Nephron (organoid): Measurements from ENCODE around the gene RAI14.
A peak's percentile ranks its signal among the peaks of the same experiment; 100 is the strongest.

Source experiments
- H3K27ac Mint-ChIP-seq, 3 experiments: 2 replicates each; pipeline ENCODE4 v1.8.0; 2020; ENCODE audit warnings: mixed read lengths in 3 of 3, mild to moderate bottlenecking in 2 of 3, moderate library complexity in 1 of 3
- H3K27me3 Mint-ChIP-seq: 2 replicates; pipeline ENCODE4 v1.8.0; 2021; ENCODE audit warnings: low read depth, mild to moderate bottlenecking, moderate library complexity, mixed read lengths
- H3K36me3 Mint-ChIP-seq: 2 replicates; pipeline ENCODE4 v1.8.0; 2020; ENCODE audit warnings: low read depth, mixed read lengths
- H3K4me1 Mint-ChIP-seq: 2 replicates; pipeline ENCODE4 v1.8.0; 2020; ENCODE audit warnings: mixed read lengths
- H3K4me3 Mint-ChIP-seq, 3 experiments: 2 replicates each; pipeline ENCODE4 v1.8.0; 2020; ENCODE audit warnings: mild to moderate bottlenecking in 3 of 3, mixed read lengths in 3 of 3, moderate library complexity in 2 of 3
- H3K9me3 Mint-ChIP-seq: 2 replicates; pipeline ENCODE4 v1.8.0; 2020; ENCODE audit warnings: mixed read lengths
- TF ChIP-seq, protein P1 (sequence below), 3 experiments: fragments of 200-600 bp; sonication (generic); IDR thresholded peaks; one replicate each; pipeline ENCODE4 v1.5.0; 2021; ENCODE audit warnings: antibody characterized with exemption in 3 of 3; ENCODE audit not compliant: unreplicated experiment in 3 of 3

Gene RAI14

GRCh38 chr5:34648840-34649158 is 7.3 kb upstream of the RAI14 start:
- H3K36me3 Mint-ChIP-seq = no peaks in the 10 kb centered on the region
- H3K27me3 Mint-ChIP-seq = no peaks in the 10 kb centered on the region
- no peak overlapping the region for H3K27ac Mint-ChIP-seq
- TF ChIP-seq, protein P1, sequence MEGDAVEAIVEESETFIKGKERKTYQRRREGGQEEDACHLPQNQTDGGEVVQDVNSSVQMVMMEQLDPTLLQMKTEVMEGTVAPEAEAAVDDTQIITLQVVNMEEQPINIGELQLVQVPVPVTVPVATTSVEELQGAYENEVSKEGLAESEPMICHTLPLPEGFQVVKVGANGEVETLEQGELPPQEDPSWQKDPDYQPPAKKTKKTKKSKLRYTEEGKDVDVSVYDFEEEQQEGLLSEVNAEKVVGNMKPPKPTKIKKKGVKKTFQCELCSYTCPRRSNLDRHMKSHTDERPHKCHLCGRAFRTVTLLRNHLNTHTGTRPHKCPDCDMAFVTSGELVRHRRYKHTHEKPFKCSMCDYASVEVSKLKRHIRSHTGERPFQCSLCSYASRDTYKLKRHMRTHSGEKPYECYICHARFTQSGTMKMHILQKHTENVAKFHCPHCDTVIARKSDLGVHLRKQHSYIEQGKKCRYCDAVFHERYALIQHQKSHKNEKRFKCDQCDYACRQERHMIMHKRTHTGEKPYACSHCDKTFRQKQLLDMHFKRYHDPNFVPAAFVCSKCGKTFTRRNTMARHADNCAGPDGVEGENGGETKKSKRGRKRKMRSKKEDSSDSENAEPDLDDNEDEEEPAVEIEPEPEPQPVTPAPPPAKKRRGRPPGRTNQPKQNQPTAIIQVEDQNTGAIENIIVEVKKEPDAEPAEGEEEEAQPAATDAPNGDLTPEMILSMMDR (IDR thresholded peaks at IDR 0.05; ENCODE audit: unreplicated experiment in 3 of 3) = no peak
- H3K9me3 Mint-ChIP-seq = peaks cover 14% of the 10 kb centered on the region
- no peak overlapping the region for H3K4me3 Mint-ChIP-seq
- H3K4me1 Mint-ChIP-seq = peaks cover 16% of the 10 kb centered on the region

GRCh38 chr5:34651791-34652190 is 4.3 kb upstream of the RAI14 start:
- Mint-ChIP-seq H3K36me3 (no peaks in the 10 kb centered on the region), H3K27ac (no peak overlapping the region), H3K27me3 (no peaks in the 10 kb centered on the region), H3K9me3 (peaks cover 8% of the 10 kb centered on the region), H3K4me1 (peaks cover 27% of the 10 kb centered on the region), H3K4me3 (no peak overlapping the region)
- TF ChIP-seq, protein P1 (IDR thresholded peaks at IDR 0.05; ENCODE audit: unreplicated experiment in 3 of 3) = no peak

DNA sequence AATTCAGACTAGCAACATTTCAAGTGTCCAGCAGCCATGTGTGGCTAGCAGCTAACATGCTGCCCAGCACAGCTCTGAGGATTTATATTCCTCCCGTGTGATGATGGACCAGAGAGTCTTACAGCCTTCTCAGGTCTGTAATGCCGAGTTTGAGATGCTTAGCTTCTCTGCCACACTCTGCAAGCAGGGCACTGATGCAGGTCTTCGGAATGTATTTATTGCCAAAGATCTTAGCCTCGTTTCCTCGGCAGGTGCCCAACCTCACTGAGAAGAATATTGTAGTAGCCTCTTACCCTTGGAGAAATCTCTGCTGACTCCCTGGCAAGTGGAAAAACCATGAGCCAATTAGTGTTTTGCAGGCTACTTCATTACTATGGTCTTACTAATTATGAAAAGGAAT is 3.7 kb upstream of the RAI14 start:
- TF ChIP-seq, protein P1 (IDR thresholded peaks at IDR 0.05; ENCODE audit: unreplicated experiment in 3 of 3) = no peak
- peaks cover 5% of the 10 kb centered on the region for H3K9me3 Mint-ChIP-seq
- H3K36me3 Mint-ChIP-seq = no peaks in the 10 kb centered on the region

GRCh38 chr5:34652914-34653313 is 3.2 kb upstream of the RAI14 start:
- Mint-ChIP-seq H3K9me3 (peaks cover 5% of the 10 kb centered on the region), H3K27ac (peak overlapping the region in 1 of 3 experiments; percentile 3), H3K4me3 (no peak overlapping the region), H3K27me3 (no peaks in the 10 kb centered on the region), H3K36me3 (no peaks in the 10 kb centered on the region), H3K4me1 (peaks cover 33% of the 10 kb centered on the region)
- TF ChIP-seq, protein P1 (IDR thresholded peaks at IDR 0.05; ENCODE audit: unreplicated experiment in 3 of 3) = no peak

More for the DNA sequence above, 3.7 kb upstream of the RAI14 start:
- H3K4me3 Mint-ChIP-seq = no peak overlapping the region
- H3K27me3 Mint-ChIP-seq = no peaks in the 10 kb centered on the region
- peaks cover 29% of the 10 kb centered on the region for H3K4me1 Mint-ChIP-seq
- H3K27ac Mint-ChIP-seq = peak overlapping the region in 1 of 3 experiments; percentile 3

- TF ChIP-seq, protein P1 (IDR thresholded peaks at IDR 0.05; ENCODE audit: unreplicated experiment in 3 of 3) = no peak
- peak overlapping the region in 2 of 3 experiments; percentile 7 to 54 for H3K4me3 Mint-ChIP-seq
- peaks cover 2% of the 10 kb centered on the region for H3K9me3 Mint-ChIP-seq
- peaks cover 32% of the 10 kb centered on the region for H3K4me1 Mint-ChIP-seq
- H3K27ac Mint-ChIP-seq = no peak overlapping the region
- no peaks in the 10 kb centered on the region for H3K27me3 Mint-ChIP-seq
- no peaks in the 10 kb centered on the region for H3K36me3 Mint-ChIP-seq
These were observed 2.4 kb upstream of the RAI14 start for GRCh38 chr5:34653708-34654107.

GRCh38 chr5:34655354-34655991 is 655 bp upstream of the RAI14 start:
- TF ChIP-seq, protein P1 (IDR thresholded peaks at IDR 0.05; ENCODE audit: unreplicated experiment in 3 of 3) = no peak
- H3K4me1 Mint-ChIP-seq = peaks cover 33% of the 10 kb centered on the region
- H3K36me3 Mint-ChIP-seq = no peaks in the 10 kb centered on the region
- H3K4me3 Mint-ChIP-seq = peak overlapping the region; percentile 89 to 95 (median 94)
- no peaks in the 10 kb centered on the region for H3K27me3 Mint-ChIP-seq
- H3K9me3 Mint-ChIP-seq = no peaks in the 10 kb centered on the region
- peak overlapping the region; percentile 91 to 98 (median 94) for H3K27ac Mint-ChIP-seq
